Peyer's patch (tissue), 4 donors: Measurements from ENCODE around the gene ZNF408.

Experiments used
- POLR2A ChIP-seq, 2 donors: fragments of 450-650 bp; IDR thresholded peaks; one replicate each; pipeline ENCODE4 v1.5.1; 2017; ENCODE audit warnings: antibody characterized with exemption in 2 of 2, mild to moderate bottlenecking in 2 of 2, moderate library complexity in 2 of 2
- TF ChIP-seq, protein P1 (sequence below), 6 experiments: fragments of 450-650 bp in 4 of 6; fragments of 200-600 bp in 2 of 6; sonication (generic) in 1 of 6; IDR thresholded peaks; one replicate each; pipeline ENCODE4 v1.5.1; 2017 to 2019; ENCODE audit warnings: antibody characterized with exemption in 6 of 6, mild to moderate bottlenecking in 3 of 6, moderate library complexity in 1 of 6

DNA sequence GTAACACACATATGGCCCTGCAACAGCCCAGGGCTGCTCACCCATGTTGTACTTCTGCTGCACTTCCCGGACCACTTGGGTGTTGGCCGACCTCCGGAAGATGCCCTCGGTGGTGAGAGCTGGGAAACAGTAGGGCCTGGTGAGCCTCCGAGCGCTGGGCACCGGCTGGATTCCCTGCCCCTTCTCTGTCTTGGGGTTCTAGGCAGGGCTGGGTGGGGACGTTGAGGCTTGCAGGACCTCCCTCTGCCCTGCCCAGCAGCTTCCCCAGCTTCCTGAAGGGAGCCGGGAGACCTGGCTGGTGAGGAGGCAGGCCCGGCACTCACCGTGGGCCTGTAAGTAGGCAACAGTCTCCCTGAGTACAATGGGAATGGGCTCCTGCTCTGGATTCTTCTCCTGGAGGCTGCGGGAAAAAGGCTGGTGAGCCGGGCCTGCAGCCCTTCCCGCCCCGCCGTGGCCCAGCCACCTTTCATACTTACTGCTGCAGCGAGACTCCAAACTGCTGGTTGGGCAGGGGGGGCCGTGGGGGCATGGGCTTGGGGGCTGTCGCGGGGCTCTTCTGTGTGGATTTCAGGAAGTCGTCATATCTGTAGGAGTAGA, 20.6 kb upstream of the ZNF408 start:
- TF ChIP-seq, protein P1, sequence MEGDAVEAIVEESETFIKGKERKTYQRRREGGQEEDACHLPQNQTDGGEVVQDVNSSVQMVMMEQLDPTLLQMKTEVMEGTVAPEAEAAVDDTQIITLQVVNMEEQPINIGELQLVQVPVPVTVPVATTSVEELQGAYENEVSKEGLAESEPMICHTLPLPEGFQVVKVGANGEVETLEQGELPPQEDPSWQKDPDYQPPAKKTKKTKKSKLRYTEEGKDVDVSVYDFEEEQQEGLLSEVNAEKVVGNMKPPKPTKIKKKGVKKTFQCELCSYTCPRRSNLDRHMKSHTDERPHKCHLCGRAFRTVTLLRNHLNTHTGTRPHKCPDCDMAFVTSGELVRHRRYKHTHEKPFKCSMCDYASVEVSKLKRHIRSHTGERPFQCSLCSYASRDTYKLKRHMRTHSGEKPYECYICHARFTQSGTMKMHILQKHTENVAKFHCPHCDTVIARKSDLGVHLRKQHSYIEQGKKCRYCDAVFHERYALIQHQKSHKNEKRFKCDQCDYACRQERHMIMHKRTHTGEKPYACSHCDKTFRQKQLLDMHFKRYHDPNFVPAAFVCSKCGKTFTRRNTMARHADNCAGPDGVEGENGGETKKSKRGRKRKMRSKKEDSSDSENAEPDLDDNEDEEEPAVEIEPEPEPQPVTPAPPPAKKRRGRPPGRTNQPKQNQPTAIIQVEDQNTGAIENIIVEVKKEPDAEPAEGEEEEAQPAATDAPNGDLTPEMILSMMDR (IDR thresholded peaks at IDR 0.05), result no peak
- TF ChIP-seq POLR2A (IDR thresholded peaks at IDR 0.05), result no peak
